Neural cell (in vitro differentiated cells): ENCODE results near the gene BRMS1. TPM values are rescaled to one million over a fixed set of nuclear protein-coding genes. Genes with fewer than 3 reads are reported as not detected.

Source experiments
- H2AFZ ChIP-seq: fragments of 200-600, 300-800 bp; sonication (generic), shearing (Covaris generic); 2 replicates; pipeline ENCODE4 v1.6.0; 2014; ENCODE audit warnings: low read depth, mild to moderate bottlenecking, antibody characterized with exemption, low read length, moderate library complexity
- H3F3A ChIP-seq: fragments of 200-600 bp; shearing (Covaris generic); 2 replicates; pipeline ENCODE4 v1.6.1; 2016; ENCODE audit warnings: mild to moderate bottlenecking, moderate library complexity, mixed read lengths, antibody characterized with exemption, low read length; ENCODE audit not compliant: insufficient read depth, poor library complexity, severe bottlenecking
- H3K27ac ChIP-seq: fragments of 200-600, 300-800 bp; sonication (generic), shearing (Covaris generic); 2 replicates; pipeline ENCODE4 v1.5.1; 2014; ENCODE audit warnings: mild to moderate bottlenecking, low read length, moderate library complexity
- H3K27me3 ChIP-seq: fragments of 300-800, 200-600 bp; sonication (generic), shearing (Covaris generic); 2 replicates; pipeline ENCODE4 v1.6.0; 2014; ENCODE audit warnings: mild to moderate bottlenecking, low read depth, low read length, moderate library complexity; ENCODE audit not compliant: insufficient read depth
- H3K36me3 ChIP-seq: fragments of 300-800, 200-600 bp; sonication (generic), shearing (Covaris generic); 2 replicates; pipeline ENCODE4 v1.5.1; 2014; ENCODE audit warnings: mild to moderate bottlenecking, antibody characterized with exemption, low read length, moderate library complexity; ENCODE audit not compliant: insufficient read depth
- H3K4me2 ChIP-seq: fragments of 300-800, 200-600 bp; sonication (generic), shearing (Covaris generic); 2 replicates; pipeline ENCODE4 v1.6.0; 2014; ENCODE audit warnings: mild to moderate bottlenecking, low read length
- H3K4me3 ChIP-seq: fragments of 300-800, 200-600 bp; sonication (generic), shearing (Covaris generic); 2 replicates; pipeline ENCODE4 v1.5.1; 2014; ENCODE audit warnings: mild to moderate bottlenecking, low read length, moderate library complexity
- H3K79me2 ChIP-seq: fragments of 200-600 bp; shearing (Covaris generic); replicated peaks from 2 replicates; pipeline ENCODE4 v1.6.0; 2014; ENCODE audit warnings: mild to moderate bottlenecking, low read length, moderate library complexity; ENCODE audit not compliant: insufficient read depth
- H3K9ac ChIP-seq: fragments of 300-800, 200-600 bp; sonication (generic), shearing (Covaris generic); 2 replicates; pipeline ENCODE4 v1.6.1; 2016; ENCODE audit warnings: mild to moderate bottlenecking, low read length, mixed read lengths
- H3K9me2 ChIP-seq: fragments of 200-600 bp; shearing (Covaris generic); 2 replicates; pipeline ENCODE4 v1.6.1; 2016; ENCODE audit warnings: mild to moderate bottlenecking, low read length, mixed read lengths; ENCODE audit not compliant: insufficient read depth
- H3K9me3 ChIP-seq: fragments of 200-600, 300-800 bp; sonication (generic), shearing (Covaris generic); 2 replicates; pipeline ENCODE4 v1.6.1; 2016; ENCODE audit warnings: mild to moderate bottlenecking, mixed run types, low read length, moderate library complexity, mixed read lengths
- H4K20me1 ChIP-seq: fragments of 200-600 bp; shearing (Covaris generic); 2 replicates; pipeline ENCODE4 v1.6.1; 2016; ENCODE audit warnings: mild to moderate bottlenecking, mixed run types; ENCODE audit not compliant: insufficient read depth
- CTCF ChIP-seq: fragments of 450-650 bp; IDR thresholded peaks from 2 replicates; pipeline ENCODE4 v1.5.1; 2014; ENCODE audit warnings: antibody characterized with exemption, mild to moderate bottlenecking, moderate library complexity; ENCODE audit not compliant: poor library complexity, severe bottlenecking
- EP300 ChIP-seq: fragments of 450-650 bp; conservative IDR thresholded peaks from 2 replicates; pipeline ENCODE4 v1.6.1; 2014; ENCODE audit warnings: antibody characterized with exemption, mild to moderate bottlenecking, moderate library complexity; ENCODE audit not compliant: poor library complexity, severe bottlenecking
- EZH2 ChIP-seq: fragments of 200-600, 300-800 bp; shearing (Covaris generic), sonication (generic); IDR thresholded peaks from 2 replicates; pipeline ENCODE4 v1.6.1; 2014; ENCODE audit warnings: antibody characterized with exemption, low read length, borderline replicate concordance, mild to moderate bottlenecking; ENCODE audit not compliant: insufficient read depth, poor library complexity, severe bottlenecking
- MXI1 ChIP-seq: fragments of 450-650 bp; conservative IDR thresholded peaks from 2 replicates; pipeline ENCODE4 v1.6.1; 2014; ENCODE audit warnings: antibody characterized with exemption, mild to moderate bottlenecking; ENCODE audit not compliant: poor library complexity, severe bottlenecking
- POLR2AphosphoS5 ChIP-seq: IDR thresholded peaks from 2 replicates; pipeline ENCODE4 v1.6.1; 2012
- RAD21 ChIP-seq: fragments of 450-650 bp; conservative IDR thresholded peaks from 2 replicates; pipeline ENCODE4 v1.6.1; 2014; ENCODE audit warnings: antibody characterized with exemption, mild to moderate bottlenecking, moderate library complexity
- SMC3 ChIP-seq: fragments of 450-650 bp; conservative IDR thresholded peaks from 2 replicates; pipeline ENCODE4 v1.6.1; 2014; ENCODE audit warnings: antibody characterized with exemption, mild to moderate bottlenecking, moderate library complexity; ENCODE audit not compliant: poor library complexity
- TAF1 ChIP-seq: IDR thresholded peaks from 2 replicates; pipeline ENCODE4 v1.6.1; 2012; ENCODE audit warnings: low read depth
- polyA plus RNA-seq: library from polyadenylated mRNA; depleted of rRNA; stranded (reverse); fragments of >200 nt; gene quantifications from 2 replicates; pipeline ENCODE4 v1.2.3, GENCODE V29; 2014

BRMS1 gene
- polyA plus RNA-seq, 1 donor from 2014 or later, result 78.3 TPM

DNA sequence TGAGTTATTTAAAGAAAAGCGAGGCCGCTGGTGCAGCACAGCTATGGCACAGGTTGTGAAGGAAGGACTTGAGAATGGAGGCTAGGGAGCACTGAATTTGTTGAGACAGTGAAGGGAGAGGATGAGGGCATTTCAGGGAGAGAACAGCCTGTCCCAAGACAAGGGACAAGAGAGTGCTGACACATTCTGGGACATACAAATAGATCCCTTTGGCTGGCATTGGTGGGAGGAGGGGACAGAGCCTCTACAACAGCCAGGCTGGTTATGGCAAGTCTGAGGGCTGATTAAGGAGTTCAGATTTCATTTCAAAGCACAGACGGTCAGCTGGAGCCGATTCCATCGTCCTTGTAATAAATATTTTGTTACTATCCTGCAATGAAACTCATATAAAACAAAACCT, 28.4 kb upstream of the BRMS1 start:
- H3K9me2 ChIP-seq, result no peaks in the 10 kb centered on the region
- H3K27me3 ChIP-seq, result no peaks in the 10 kb centered on the region
- TF ChIP-seq MXI1 (no peak), TAF1 (no peak), POLR2AphosphoS5 (no peak), RAD21 (no peak), EZH2 (no peak), SMC3 (no peak), EP300 (no peak), CTCF (no peak)
- H3K36me3 ChIP-seq, result no peaks in the 10 kb centered on the region
- no peak overlapping the region for H2AFZ ChIP-seq
- H3K4me3 ChIP-seq, result no peak overlapping the region
- no peaks in the 10 kb centered on the region for H3K79me2 ChIP-seq
- H3K9me3 ChIP-seq, result no peaks in the 10 kb centered on the region
- H3K9ac ChIP-seq, result no peak overlapping the region
- no peaks in the 10 kb centered on the region for H4K20me1 ChIP-seq
- no peaks in the 10 kb centered on the region for H3F3A ChIP-seq
- H3K27ac ChIP-seq, result no peak overlapping the region
- no peak overlapping the region for H3K4me2 ChIP-seq

- Histone ChIP-seq H3K4me2 (peak within 1 kb of the TSS; percentile 65), H3K79me2 (no peaks in the 10 kb centered on the region), H3K9me2 (no peaks in the 10 kb centered on the region), H3K9ac (peak within 1 kb of the TSS; percentile 72), H3K4me3 (peak within 1 kb of the TSS; percentile 89), H3F3A (no peaks in the 10 kb centered on the region), H3K27me3 (no peaks in the 10 kb centered on the region), H3K9me3 (no peaks in the 10 kb centered on the region), H3K36me3 (no peaks in the 10 kb centered on the region), H4K20me1 (no peaks in the 10 kb centered on the region), H2AFZ (peak within 1 kb of the TSS; percentile 58), H3K27ac (peak within 1 kb of the TSS; percentile 12)
- TF ChIP-seq POLR2AphosphoS5, result peak; percentile 2
- no peak for TF ChIP-seq CTCF
These were observed 26.9 kb upstream of the BRMS1 start, which contains the start of gene SLC29A2 for GRCh38 chr11:66371627-66372415. Gene SLC29A2, minus strand, starts transcription at chr11:66371760. Its CDS starts 169 bp downstream, at chr11:66371591.
